ENCODE results near the gene TRIM33. TPM values are rescaled to one million over a fixed set of nuclear protein-coding genes. Genes with fewer than 3 reads are reported as not detected.

Gene TRIM33
- total RNA-seq, 1 experiment from 2014 or later, result 41.2 TPM

DNA sequence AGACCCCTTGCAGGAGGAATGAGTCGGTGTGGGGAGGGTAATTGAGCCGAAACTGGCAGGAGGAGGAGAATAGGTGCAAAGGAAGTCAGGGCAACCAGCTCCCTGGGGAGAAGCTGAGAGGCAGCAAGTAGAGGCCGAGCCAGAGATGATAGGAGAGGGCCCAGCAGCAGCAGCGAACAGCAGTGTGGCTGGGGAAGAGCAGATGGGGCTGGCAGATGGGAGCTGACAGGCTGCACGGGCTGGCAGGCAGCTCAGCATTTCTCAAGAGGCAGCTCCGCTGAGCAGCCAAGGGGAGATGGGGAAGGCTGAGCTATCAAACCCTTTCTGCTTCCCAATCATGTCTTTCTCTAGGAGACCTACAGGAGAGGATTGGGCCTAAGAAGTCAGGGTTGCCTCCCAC lies 158.2 kb downstream of the TRIM33 start:
- H3K27me3 ChIP-seq (ENCODE audit: insufficient read depth, low read length), result no peaks in the 10 kb centered on the region
- DNase-seq (ENCODE audit: low read depth, low spot score) (no peak), ATAC-seq (no peak)
- H3K9me3 ChIP-seq (ENCODE audit: control insufficient read depth in 1 of 2, insufficient read depth in 1 of 2, low read depth in 1 of 2, low read length in 2 of 2), result no peaks in the 10 kb centered on the region
- no peak overlapping the region for H3K4me3 ChIP-seq (replicated peaks in 1 of 2; ENCODE audit: low read depth in 1 of 2, low read length in 2 of 2)
- no peak overlapping the region for H3K9ac ChIP-seq (ENCODE audit: low read length)
- H3K9me2 ChIP-seq (ENCODE audit: insufficient read depth), result no peaks in the 10 kb centered on the region
- no peak overlapping the region for H3K27ac ChIP-seq (ENCODE audit: low read depth, low read length)
- BruUV-seq (replicated peaks), result no TSS peak
- H3K4me2 ChIP-seq (ENCODE audit: low read length), result no peak overlapping the region
- H3K4me1 ChIP-seq (ENCODE audit: control insufficient read depth in 1 of 2, insufficient read depth in 2 of 2, low read length in 2 of 2), result no peaks in the 10 kb centered on the region
- H2AFZ ChIP-seq (ENCODE audit: low read depth, low read length, poor library complexity, severe bottlenecking), result no peak overlapping the region
- H4K20me1 ChIP-seq (ENCODE audit: insufficient read depth), result no peaks in the 10 kb centered on the region
- TF ChIP-seq, protein P1, sequence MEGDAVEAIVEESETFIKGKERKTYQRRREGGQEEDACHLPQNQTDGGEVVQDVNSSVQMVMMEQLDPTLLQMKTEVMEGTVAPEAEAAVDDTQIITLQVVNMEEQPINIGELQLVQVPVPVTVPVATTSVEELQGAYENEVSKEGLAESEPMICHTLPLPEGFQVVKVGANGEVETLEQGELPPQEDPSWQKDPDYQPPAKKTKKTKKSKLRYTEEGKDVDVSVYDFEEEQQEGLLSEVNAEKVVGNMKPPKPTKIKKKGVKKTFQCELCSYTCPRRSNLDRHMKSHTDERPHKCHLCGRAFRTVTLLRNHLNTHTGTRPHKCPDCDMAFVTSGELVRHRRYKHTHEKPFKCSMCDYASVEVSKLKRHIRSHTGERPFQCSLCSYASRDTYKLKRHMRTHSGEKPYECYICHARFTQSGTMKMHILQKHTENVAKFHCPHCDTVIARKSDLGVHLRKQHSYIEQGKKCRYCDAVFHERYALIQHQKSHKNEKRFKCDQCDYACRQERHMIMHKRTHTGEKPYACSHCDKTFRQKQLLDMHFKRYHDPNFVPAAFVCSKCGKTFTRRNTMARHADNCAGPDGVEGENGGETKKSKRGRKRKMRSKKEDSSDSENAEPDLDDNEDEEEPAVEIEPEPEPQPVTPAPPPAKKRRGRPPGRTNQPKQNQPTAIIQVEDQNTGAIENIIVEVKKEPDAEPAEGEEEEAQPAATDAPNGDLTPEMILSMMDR (IDR thresholded peaks at IDR 0.05 in 2 of 3, conservative IDR thresholded peaks at IDR 0.05 in 1 of 3; ENCODE audit: borderline replicate concordance in 1 of 3, insufficient read depth in 1 of 3, low read depth in 2 of 3, low read length in 2 of 3), result no peak
- TF ChIP-seq SRF (IDR thresholded peaks at IDR 0.05; ENCODE audit: low read depth), result no peak
- TF ChIP-seq, protein P2, sequence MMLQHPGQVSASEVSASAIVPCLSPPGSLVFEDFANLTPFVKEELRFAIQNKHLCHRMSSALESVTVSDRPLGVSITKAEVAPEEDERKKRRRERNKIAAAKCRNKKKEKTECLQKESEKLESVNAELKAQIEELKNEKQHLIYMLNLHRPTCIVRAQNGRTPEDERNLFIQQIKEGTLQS (IDR thresholded peaks at IDR 0.05), result no peak
- TF ChIP-seq EGR1 (IDR thresholded peaks at IDR 0.05; ENCODE audit: low read depth), result no peak
- TF ChIP-seq EZH2phosphoT487 (IDR thresholded peaks at IDR 0.05; ENCODE audit: borderline replicate concordance), result no peak
- no peak for TF ChIP-seq EZH2 (IDR thresholded peaks at IDR 0.05)
- no peak for TF ChIP-seq POLR2A (IDR thresholded peaks at IDR 0.05; ENCODE audit: borderline replicate concordance, extremely low read depth, insufficient read depth, insufficient read length)
- no peak for TF ChIP-seq ZFX (IDR thresholded peaks at IDR 0.05)
- TF ChIP-seq RAD21 (IDR thresholded peaks at IDR 0.05; ENCODE audit: low read depth), result no peak
- TF ChIP-seq SP1 (IDR thresholded peaks at IDR 0.05; ENCODE audit: low read depth), result no peak
- TF ChIP-seq FOSL1 (IDR thresholded peaks at IDR 0.05; ENCODE audit: low read depth), result no peak
- TF ChIP-seq ELF1 (IDR thresholded peaks at IDR 0.05; ENCODE audit: borderline replicate concordance, low read depth), result no peak
- no peak for TF ChIP-seq CBX3 (IDR thresholded peaks at IDR 0.05; ENCODE audit: low read depth)
- TF ChIP-seq, protein P3, sequence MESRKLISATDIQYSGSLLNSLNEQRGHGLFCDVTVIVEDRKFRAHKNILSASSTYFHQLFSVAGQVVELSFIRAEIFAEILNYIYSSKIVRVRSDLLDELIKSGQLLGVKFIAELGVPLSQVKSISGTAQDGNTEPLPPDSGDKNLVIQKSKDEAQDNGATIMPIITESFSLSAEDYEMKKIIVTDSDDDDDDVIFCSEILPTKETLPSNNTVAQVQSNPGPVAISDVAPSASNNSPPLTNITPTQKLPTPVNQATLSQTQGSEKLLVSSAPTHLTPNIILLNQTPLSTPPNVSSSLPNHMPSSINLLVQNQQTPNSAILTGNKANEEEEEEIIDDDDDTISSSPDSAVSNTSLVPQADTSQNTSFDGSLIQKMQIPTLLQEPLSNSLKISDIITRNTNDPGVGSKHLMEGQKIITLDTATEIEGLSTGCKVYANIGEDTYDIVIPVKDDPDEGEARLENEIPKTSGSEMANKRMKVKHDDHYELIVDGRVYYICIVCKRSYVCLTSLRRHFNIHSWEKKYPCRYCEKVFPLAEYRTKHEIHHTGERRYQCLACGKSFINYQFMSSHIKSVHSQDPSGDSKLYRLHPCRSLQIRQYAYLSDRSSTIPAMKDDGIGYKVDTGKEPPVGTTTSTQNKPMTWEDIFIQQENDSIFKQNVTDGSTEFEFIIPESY (IDR thresholded peaks at IDR 0.05; ENCODE audit: extremely low read depth, insufficient replicate concordance, low read length), result no peak
- TF ChIP-seq CEBPB (IDR thresholded peaks at IDR 0.05; ENCODE audit: low read depth), result no peak
- TF ChIP-seq YY1 (IDR thresholded peaks at IDR 0.05; ENCODE audit: extremely low read depth, insufficient replicate concordance, low read depth, low read length), result no peak
- no peaks in the 10 kb centered on the region for H3K36me3 ChIP-seq (ENCODE audit: control insufficient read depth in 1 of 2, insufficient read depth in 2 of 2, low read length in 2 of 2)
- ChIA-PET CTCF (no interaction called here), POLR2A (no interaction called here), RAD21 (ENCODE audit: low non-redundant PET in 1 of 2, low total read pairs in 2 of 2, uncharacterized antibody in 2 of 2, unreplicated experiment in 2 of 2) (no interaction called here)
- no peaks in the 10 kb centered on the region for H3K79me2 ChIP-seq (ENCODE audit: insufficient read depth, low read length)
- intact Hi-C loops (cut with micrococcal nuclease), result no loop called here
